ENCODE data around the gene SPATA6. TPM values are rescaled to one million over a fixed set of nuclear protein-coding genes. Genes with fewer than 3 reads are reported as not detected.
"Not testable (repeated sequence)": the region's sequence is repeated elsewhere in the genome, so short reads cannot be mapped to it uniquely, and the experiment has no call there.

SPATA6 gene
- total RNA-seq, 4 donors from 2014 or later, result 12.4 to 21.9 (median 17.5) TPM

DNA sequence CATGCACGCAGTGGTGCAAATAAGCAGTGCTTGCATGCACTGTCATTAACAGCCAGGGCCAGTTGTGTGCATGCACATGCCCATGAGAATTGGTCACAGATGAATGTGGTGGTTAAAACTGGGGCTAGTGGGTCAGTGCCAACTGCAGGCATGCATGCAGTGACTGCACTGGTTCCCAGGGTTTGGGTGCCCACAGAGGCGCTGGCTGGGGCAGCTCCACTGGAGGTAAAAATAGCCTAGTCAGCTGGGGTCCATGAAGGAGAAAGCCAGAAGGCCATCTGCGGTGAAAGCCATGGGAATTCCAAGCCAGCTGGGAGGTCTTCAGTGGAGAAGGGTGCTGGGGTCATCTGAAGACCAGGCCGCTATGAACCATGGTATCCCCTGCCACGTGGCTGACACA lies 179.3 kb downstream of the SPATA6 start:
- peaks cover 0 to 6% (median 0%) of the 10 kb centered on the region in 4 donors for H3K36me3 ChIP-seq
- no peak for DNase-seq (ENCODE audit: extremely low spot score)
- 87% methylated on average over 5 of the region's 5 CpGs for WGBS
- TF ChIP-seq POLR2AphosphoS5 (IDR thresholded peaks at IDR 0.05) (no peak), EP300 (IDR thresholded peaks at IDR 0.05) (no peak), POLR2A (IDR thresholded peaks at IDR 0.05; ENCODE audit: low read depth) (no peak)
- TF ChIP-seq, protein P1, sequence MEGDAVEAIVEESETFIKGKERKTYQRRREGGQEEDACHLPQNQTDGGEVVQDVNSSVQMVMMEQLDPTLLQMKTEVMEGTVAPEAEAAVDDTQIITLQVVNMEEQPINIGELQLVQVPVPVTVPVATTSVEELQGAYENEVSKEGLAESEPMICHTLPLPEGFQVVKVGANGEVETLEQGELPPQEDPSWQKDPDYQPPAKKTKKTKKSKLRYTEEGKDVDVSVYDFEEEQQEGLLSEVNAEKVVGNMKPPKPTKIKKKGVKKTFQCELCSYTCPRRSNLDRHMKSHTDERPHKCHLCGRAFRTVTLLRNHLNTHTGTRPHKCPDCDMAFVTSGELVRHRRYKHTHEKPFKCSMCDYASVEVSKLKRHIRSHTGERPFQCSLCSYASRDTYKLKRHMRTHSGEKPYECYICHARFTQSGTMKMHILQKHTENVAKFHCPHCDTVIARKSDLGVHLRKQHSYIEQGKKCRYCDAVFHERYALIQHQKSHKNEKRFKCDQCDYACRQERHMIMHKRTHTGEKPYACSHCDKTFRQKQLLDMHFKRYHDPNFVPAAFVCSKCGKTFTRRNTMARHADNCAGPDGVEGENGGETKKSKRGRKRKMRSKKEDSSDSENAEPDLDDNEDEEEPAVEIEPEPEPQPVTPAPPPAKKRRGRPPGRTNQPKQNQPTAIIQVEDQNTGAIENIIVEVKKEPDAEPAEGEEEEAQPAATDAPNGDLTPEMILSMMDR (IDR thresholded peaks at IDR 0.05), result no peak
- H3K9me3 ChIP-seq, result peaks cover 0 to 12% (median 3%) of the 10 kb centered on the region in 4 donors
- no peak overlapping the region for H3K27ac ChIP-seq (replicated peaks in 1 of 4)
- no peaks in the 10 kb centered on the region for H3K4me1 ChIP-seq
- no peaks in the 10 kb centered on the region for H3K27me3 ChIP-seq
- no peak overlapping the region for H3K4me3 ChIP-seq
- intact Hi-C loops (cut with DNase I), result no loop called here

DNA sequence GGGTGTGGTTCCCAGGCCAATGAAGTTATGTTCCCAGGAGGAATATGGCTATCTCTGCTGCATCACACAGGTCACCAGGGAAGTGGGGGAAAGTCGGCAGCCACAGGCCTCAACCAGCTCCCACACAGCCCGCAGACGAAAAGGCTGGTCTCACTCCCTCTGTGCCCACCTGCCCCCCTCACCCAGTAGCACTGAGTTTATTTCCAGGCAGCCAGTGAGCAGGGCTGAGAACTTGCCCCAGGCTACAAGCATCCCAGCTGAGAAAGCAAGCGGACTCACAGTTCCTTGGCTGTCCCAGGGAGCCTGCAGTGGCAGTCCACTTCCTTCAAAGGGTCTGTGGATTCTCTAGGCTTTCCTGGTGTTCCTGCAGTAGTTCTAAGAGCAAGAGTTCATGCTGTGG lies 180.6 kb downstream of the SPATA6 start:
- Histone ChIP-seq H3K27me3 (no peaks in the 10 kb centered on the region), H3K36me3 (peaks cover 0 to 6% (median 0%) of the 10 kb centered on the region in 4 donors), H3K4me1 (no peaks in the 10 kb centered on the region), H3K27ac (replicated peaks in 1 of 4) (no peak overlapping the region), H3K9me3 (peaks cover 0 to 12% (median 3%) of the 10 kb centered on the region in 4 donors), H3K4me3 (no peak overlapping the region)
- no peak for DNase-seq (ENCODE audit: extremely low spot score)
- TF ChIP-seq POLR2A (IDR thresholded peaks at IDR 0.05; ENCODE audit: low read depth) (no peak), EP300 (IDR thresholded peaks at IDR 0.05) (no peak), POLR2AphosphoS5 (IDR thresholded peaks at IDR 0.05) (no peak)
- TF ChIP-seq, protein P1 (IDR thresholded peaks at IDR 0.05), result no peak
- intact Hi-C loops (cut with DNase I), result no loop called here
- WGBS, result 92% methylated on average over 3 of the region's 4 CpGs

DNA sequence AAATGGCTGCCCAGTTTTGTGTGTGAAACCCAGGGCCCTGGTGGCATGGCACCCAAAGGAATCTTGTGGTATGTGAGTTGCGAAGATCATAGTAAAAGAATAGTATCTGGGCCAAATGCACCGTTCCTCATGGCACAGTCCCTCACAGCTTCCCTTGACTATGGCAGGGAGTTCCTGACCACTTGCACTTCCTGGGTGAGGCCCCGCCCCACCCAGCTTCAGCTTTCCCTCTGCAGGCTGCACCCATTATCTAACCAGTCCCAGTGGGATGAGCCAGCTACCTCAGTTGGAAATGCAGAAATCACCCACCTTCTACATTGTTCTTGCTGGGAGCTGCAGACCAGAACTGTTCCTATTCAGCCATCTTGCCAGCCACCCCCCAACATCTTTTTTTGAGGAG lies 186.5 kb downstream of the SPATA6 start:
- TF ChIP-seq, protein P1 (IDR thresholded peaks at IDR 0.05), result no peak
- TF ChIP-seq POLR2A (IDR thresholded peaks at IDR 0.05; ENCODE audit: low read depth) (no peak), POLR2AphosphoS5 (IDR thresholded peaks at IDR 0.05) (no peak), EP300 (IDR thresholded peaks at IDR 0.05) (no peak)

DNA sequence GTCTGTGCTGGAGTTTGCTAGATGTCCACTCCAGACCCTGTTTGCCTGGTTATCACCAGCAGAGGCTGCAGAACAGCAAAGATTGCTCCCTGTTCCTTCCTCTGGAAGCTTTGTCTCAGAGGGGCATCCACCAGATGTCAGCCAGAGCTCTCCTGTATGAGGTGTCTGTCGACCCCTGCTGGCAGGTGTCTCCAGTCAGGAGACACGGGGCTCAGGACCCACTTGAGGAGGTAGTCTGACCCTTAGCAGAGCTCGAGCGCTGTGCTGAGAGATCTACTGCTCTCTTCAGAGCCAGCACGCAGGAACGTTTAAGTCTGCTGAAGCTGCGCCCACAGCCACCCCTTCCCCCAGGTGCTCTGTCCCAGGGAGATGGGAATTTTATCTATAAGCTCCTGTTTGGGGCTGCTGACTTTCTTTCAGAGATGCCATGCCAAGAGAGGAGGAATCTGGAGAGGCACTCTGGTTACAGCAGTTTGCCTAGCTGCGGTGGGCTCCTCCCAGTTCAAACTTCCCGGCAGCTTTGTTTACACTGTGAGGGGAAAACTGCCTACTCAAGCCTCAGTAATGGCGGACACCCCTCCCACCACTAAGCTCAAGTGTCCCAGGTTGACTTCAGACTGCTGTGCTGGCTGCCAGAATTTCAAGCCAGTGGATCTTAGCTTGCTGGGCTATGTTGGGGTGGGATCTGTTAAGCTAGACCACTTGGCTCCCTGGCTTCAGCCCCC lies 187.1 kb downstream of the SPATA6 start:
- H3K4me1 ChIP-seq; H3K36me3 ChIP-seq; H3K4me3 ChIP-seq; intact Hi-C loops (cut with DNase I); H3K27ac ChIP-seq (replicated peaks in 1 of 4); H3K27me3 ChIP-seq; DNase-seq (ENCODE audit: extremely low spot score): not testable (repeated sequence)
- 77% methylated on average over 7 of the region's 10 CpGs for WGBS
- H3K9me3 ChIP-seq, result peaks cover 0 to 12% (median 3%) of the 10 kb centered on the region in 4 donors

More for the DNA sequence above, 186.5 kb downstream of the SPATA6 start:
- no peak overlapping the region for H3K4me3 ChIP-seq
- H3K36me3 ChIP-seq, result no peaks in the 10 kb centered on the region
- no peaks in the 10 kb centered on the region for H3K27me3 ChIP-seq
- H3K27ac ChIP-seq (replicated peaks in 1 of 4), result no peak overlapping the region
- no peaks in the 10 kb centered on the region for H3K4me1 ChIP-seq
- 95% methylated on average over 2 of the region's 3 CpGs for WGBS
- peaks cover 0 to 12% (median 3%) of the 10 kb centered on the region in 4 donors for H3K9me3 ChIP-seq
- DNase-seq (ENCODE audit: extremely low spot score), result no peak
- intact Hi-C loops (cut with DNase I), result no loop called here

DNA sequence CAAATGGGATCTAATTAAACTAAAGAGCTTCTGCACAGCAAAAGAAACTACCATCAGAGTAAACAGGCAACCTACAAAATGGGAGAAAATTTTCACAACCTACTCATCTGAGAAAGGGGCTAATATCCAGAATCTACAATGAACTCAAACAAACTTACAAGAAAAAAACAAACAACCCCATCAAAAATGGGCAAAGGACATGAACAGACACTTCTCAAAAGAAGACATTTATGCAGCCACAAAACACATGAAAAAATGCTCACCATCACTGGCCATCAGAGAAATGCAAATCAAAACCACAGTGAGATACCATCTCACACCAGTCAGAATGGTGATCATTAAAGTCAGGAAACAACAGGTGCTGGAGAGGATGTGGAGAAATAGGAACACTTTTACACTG lies 189.7 kb downstream of the SPATA6 start:
- DNase-seq (ENCODE audit: extremely low spot score); H3K9me3 ChIP-seq; intact Hi-C loops (cut with DNase I); H3K27ac ChIP-seq (replicated peaks in 1 of 4); H3K36me3 ChIP-seq; H3K4me3 ChIP-seq; H3K27me3 ChIP-seq; H3K4me1 ChIP-seq: not testable (repeated sequence)

DNA sequence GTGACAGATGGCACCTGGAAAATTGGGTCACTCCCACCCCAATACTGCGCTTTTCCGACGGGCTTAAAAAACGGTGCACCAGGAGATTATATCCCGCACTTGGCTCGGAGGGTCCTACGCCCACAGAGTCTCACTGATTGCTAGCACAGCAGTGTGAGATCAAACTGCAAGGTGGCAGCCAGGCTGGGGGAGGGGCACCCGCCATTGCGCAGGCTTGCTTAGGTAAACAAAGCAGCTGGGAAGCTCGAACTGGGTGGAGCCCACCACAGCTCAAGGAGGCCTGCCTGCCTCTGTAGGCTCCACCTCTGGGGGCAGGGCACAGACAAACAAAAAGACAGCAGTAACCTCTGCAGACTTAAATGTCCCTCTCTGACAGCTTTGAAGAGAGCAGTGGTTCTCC lies 194.6 kb downstream of the SPATA6 start:
- WGBS, result 92% methylated on average over 7 of the region's 10 CpGs
- H3K27me3 ChIP-seq; H3K4me3 ChIP-seq; H3K4me1 ChIP-seq; H3K36me3 ChIP-seq; H3K9me3 ChIP-seq; intact Hi-C loops (cut with DNase I); DNase-seq (ENCODE audit: extremely low spot score); H3K27ac ChIP-seq (replicated peaks in 1 of 4): not testable (repeated sequence)

All from esophagus muscularis mucosa (tissue), 4 donors.